CD14-positive monocyte (primary cell): ENCODE measurements around the gene CXCL10. TPM values are rescaled to one million over a fixed set of nuclear protein-coding genes. Genes with fewer than 3 reads are reported as not detected.
A peak's percentile ranks its signal among the peaks of the same experiment; 100 is the strongest.

Source experiments
- DNase-seq, 3 donors: peaks; one replicate each; pipeline ENCODE4 v3.0.0-alpha.2; 2011 to 2022
- H2AFZ ChIP-seq: 2 replicates; pipeline ENCODE4 v1.6.0; 2012; ENCODE audit warnings: mild to moderate bottlenecking, low read depth, low read length, inconsistent platforms; ENCODE audit not compliant: insufficient read depth, poor library complexity, severe bottlenecking
- H3K27ac ChIP-seq, 2 donors: 1 replicate in 1 of 2; 2 replicates in 1 of 2; pipeline ENCODE4 v1.5.1; 2012 to 2013; ENCODE audit warnings: low read length in 2 of 2, control low read depth in 1 of 2, inconsistent platforms in 1 of 2, low read depth in 1 of 2, mild to moderate bottlenecking in 1 of 2
- H3K27me3 ChIP-seq, 2 donors: one replicate each; pipeline versions ENCODE4 v1.6.0 to v1.6.1; 2011 to 2013; ENCODE audit warnings: low read length in 2 of 2; ENCODE audit not compliant: control insufficient read depth in 2 of 2, insufficient read depth in 2 of 2
- H3K36me3 ChIP-seq, 2 donors: replicated peaks in 1 of 2; 1 replicate in 1 of 2; 2 replicates in 1 of 2; pipeline versions ENCODE4 v1.5.1 to v1.6.1; 2012 to 2013; ENCODE audit warnings: low read length in 2 of 2, control low read depth in 1 of 2, inconsistent platforms in 1 of 2, mild to moderate bottlenecking in 1 of 2; ENCODE audit not compliant: insufficient read depth in 2 of 2, control insufficient read depth in 1 of 2
- H3K4me1 ChIP-seq, 2 donors: 1 replicate in 1 of 2; 2 replicates in 1 of 2; pipeline versions ENCODE4 v1.5.1 to v1.6.1; 2012 to 2013; ENCODE audit warnings: low read length in 2 of 2, control low read depth in 1 of 2, inconsistent platforms in 1 of 2, mild to moderate bottlenecking in 1 of 2, moderate library complexity in 1 of 2; ENCODE audit not compliant: insufficient read depth in 2 of 2, control insufficient read depth in 1 of 2
- H3K4me2 ChIP-seq: replicated peaks from 2 replicates; pipeline ENCODE3; 2012; ENCODE audit warnings: low read length, moderate library complexity, mild to moderate bottlenecking; ENCODE audit not compliant: poor library complexity, severe bottlenecking; ENCODE audit errors: extremely low read depth
- H3K4me3 ChIP-seq, 3 experiments: fragments of 200-600 bp in 1 of 3; sonication (generic) in 1 of 3; replicated peaks in 1 of 3; 1 replicate in 2 of 3; 2 replicates in 1 of 3; pipeline ENCODE4 v1.5.1; 2011 to 2013; ENCODE audit warnings: low read length in 3 of 3, mild to moderate bottlenecking in 3 of 3, control low read depth in 2 of 3, low read depth in 2 of 3, inconsistent platforms in 1 of 3, moderate library complexity in 1 of 3
- H3K79me2 ChIP-seq: 2 replicates; pipeline ENCODE4 v1.6.0; 2012; ENCODE audit warnings: mild to moderate bottlenecking, control low read depth, inconsistent platforms, low read length, moderate library complexity; ENCODE audit not compliant: insufficient read depth
- H3K9ac ChIP-seq: 2 replicates; pipeline ENCODE4 v1.6.0; 2017; ENCODE audit warnings: low read length, mild to moderate bottlenecking; ENCODE audit not compliant: insufficient read depth, poor library complexity, severe bottlenecking
- H3K9me3 ChIP-seq, 2 donors: replicated peaks in 1 of 2; 1 replicate in 1 of 2; 2 replicates in 1 of 2; pipeline versions ENCODE4 v1.5.1 to v1.6.1; 2012 to 2013; ENCODE audit warnings: low read length in 2 of 2, control low read depth in 1 of 2; ENCODE audit not compliant: control insufficient read depth in 1 of 2, insufficient read depth in 1 of 2
- H4K20me1 ChIP-seq: 2 replicates; pipeline ENCODE4 v1.6.0; 2012; ENCODE audit warnings: mild to moderate bottlenecking, low read length, control low read depth, moderate library complexity; ENCODE audit not compliant: insufficient read depth
- H3K27ac Mint-ChIP-seq, 7 donors: one replicate each; pipeline ENCODE4 v1.8.0; 2020; ENCODE audit warnings: mild to moderate bottlenecking in 7 of 7, mixed read lengths in 7 of 7, moderate library complexity in 6 of 7, inconsistent platforms in 2 of 7
- H3K27me3 Mint-ChIP-seq, 3 donors: one replicate each; pipeline ENCODE4 v1.8.0; 2021 to 2022; ENCODE audit warnings: low read depth in 3 of 3, mild to moderate bottlenecking in 3 of 3, mixed read lengths in 3 of 3, moderate library complexity in 3 of 3, inconsistent platforms in 1 of 3
- H3K36me3 Mint-ChIP-seq, 2 donors: one replicate each; pipeline ENCODE4 v1.8.0; 2020; ENCODE audit warnings: mixed read lengths in 2 of 2, inconsistent platforms in 1 of 2, mild to moderate bottlenecking in 1 of 2
- H3K4me1 Mint-ChIP-seq: one replicate; pipeline ENCODE4 v1.8.0; 2020; ENCODE audit warnings: mild to moderate bottlenecking, mixed read lengths
- H3K4me3 Mint-ChIP-seq, 2 donors: one replicate each; pipeline ENCODE4 v1.8.0; 2020; ENCODE audit warnings: mild to moderate bottlenecking in 2 of 2, mixed read lengths in 2 of 2, moderate library complexity in 1 of 2
- H3K9me3 Mint-ChIP-seq, 7 donors: one replicate each; pipeline ENCODE4 v1.8.0; 2020 to 2022; ENCODE audit warnings: mixed read lengths in 7 of 7, mild to moderate bottlenecking in 6 of 7, moderate library complexity in 6 of 7, inconsistent platforms in 2 of 7
- CTCF ChIP-seq: fragments of 200-600 bp; IDR thresholded peaks from one replicate; pipeline ENCODE4 v1.8.0; 2022; ENCODE audit warnings: antibody characterized with exemption, mild to moderate bottlenecking
- WGBS: methylation state at CpG from one replicate; pipeline ENCODE4 v1.1.5; 2013; ENCODE audit warnings: missing lambda C conversion rate; ENCODE audit not compliant: insufficient coverage; 5-methylcytosine and 5-hydroxymethylcytosine counted together
- intact Hi-C, 2 donors: fragments of 100-400 bp; cut with micrococcal nuclease; formaldehyde crosslinking; loops; one replicate each; pipeline versions ENCODE4 v1.15.0 to v1.15.1; 2023
- polyA plus RNA-seq, 3 donors: library from polyadenylated mRNA; depleted of rRNA in 1 of 3; unstranded in 2 of 3; stranded (reverse) in 1 of 3; fragments of 300-500 nt in 2 of 3; fragments of >200 nt in 1 of 3; fragmentation: Illumina TruSeq in 2 of 3; gene quantifications; 1 replicate in 2 of 3; 2 replicates in 1 of 3; pipeline ENCODE4 v1.2.3, GENCODE V29; 2012 to 2021

The CXCL10 gene
- polyA plus RNA-seq, 3 donors = 5.5 to 16.5 (median 16.3) TPM

GRCh38 chr4:76002176-76002575 lies 21.1 kb downstream of the CXCL10 start:
- no peaks in the 10 kb centered on the region for H4K20me1 ChIP-seq
- H2AFZ ChIP-seq = no peak overlapping the region
- H3K27ac ChIP-seq = no peak overlapping the region
- Mint-ChIP-seq H3K36me3 (no peaks in the 10 kb centered on the region), H3K4me3 (peak overlapping the region in 1 of 2 donors; percentile 55), H3K4me1 (peaks cover 17% of the 10 kb centered on the region), H3K27me3 (peaks cover 0 to 2% (median 2%) of the 10 kb centered on the region in 3 donors), H3K9me3 (peaks cover 0 to 1% (median 0%) of the 10 kb centered on the region in 7 donors), H3K27ac (peak overlapping the region in 5 of 7 donors; percentile 26 to 61 (median 44))
- H3K36me3 ChIP-seq = no peaks in the 10 kb centered on the region
- peaks cover 14 to 15% of the 10 kb centered on the region in 2 donors for H3K4me1 ChIP-seq
- peak overlapping the region in 1 of 3 experiments; percentile 31 for H3K4me3 ChIP-seq
- TF ChIP-seq CTCF = no peak
- no peaks in the 10 kb centered on the region for H3K79me2 ChIP-seq
- DNase-seq = peak; percentile 51 to 75 (median 75)
- no peak overlapping the region for H3K9ac ChIP-seq
- H3K27me3 ChIP-seq = no peaks in the 10 kb centered on the region
- no CpG with 5 or more reads among the region's 4 CpGs for WGBS
- H3K4me2 ChIP-seq = peak overlapping the region; percentile 41
- intact Hi-C loops = no loop called here
- no peaks in the 10 kb centered on the region for H3K9me3 ChIP-seq

GRCh38 chr4:76001700-76002099 lies 21.6 kb downstream of the CXCL10 start:
- no peaks in the 10 kb centered on the region for H3K36me3 ChIP-seq
- peak in 2 of 3 donors; percentile 15 to 36 for DNase-seq
- Mint-ChIP-seq H3K4me1 (peaks cover 17% of the 10 kb centered on the region), H3K36me3 (no peaks in the 10 kb centered on the region), H3K27me3 (peaks cover 0 to 2% (median 2%) of the 10 kb centered on the region in 3 donors), H3K27ac (peak overlapping the region in 1 of 7 donors; percentile 6), H3K9me3 (peaks cover 0 to 1% (median 0%) of the 10 kb centered on the region in 7 donors), H3K4me3 (peak overlapping the region in 1 of 2 donors; percentile 55)
- no peak overlapping the region for H3K9ac ChIP-seq
- H3K4me3 ChIP-seq = peak overlapping the region in 1 of 3 experiments; percentile 31
- H3K79me2 ChIP-seq = no peaks in the 10 kb centered on the region
- H4K20me1 ChIP-seq = no peaks in the 10 kb centered on the region
- H3K9me3 ChIP-seq = no peaks in the 10 kb centered on the region
- no peak overlapping the region for H2AFZ ChIP-seq
- no CpG with 5 or more reads among the region's 7 CpGs for WGBS
- H3K27me3 ChIP-seq = no peaks in the 10 kb centered on the region
- peaks cover 14 to 15% of the 10 kb centered on the region in 2 donors for H3K4me1 ChIP-seq
- TF ChIP-seq CTCF = no peak
- H3K4me2 ChIP-seq = peak overlapping the region; percentile 41
- intact Hi-C loops = no loop called here
- H3K27ac ChIP-seq = no peak overlapping the region
